ENCODE results near the gene REC114. TPM values are rescaled to one million over a fixed set of nuclear protein-coding genes. Genes with fewer than 3 reads are reported as not detected.
"Not testable (repeated sequence)": the region's sequence is repeated elsewhere in the genome, so short reads cannot be mapped to it uniquely, and the experiment has no call there.

REC114 gene
- total RNA-seq, 1 experiment from 2014 or later, result not detected

DNA sequence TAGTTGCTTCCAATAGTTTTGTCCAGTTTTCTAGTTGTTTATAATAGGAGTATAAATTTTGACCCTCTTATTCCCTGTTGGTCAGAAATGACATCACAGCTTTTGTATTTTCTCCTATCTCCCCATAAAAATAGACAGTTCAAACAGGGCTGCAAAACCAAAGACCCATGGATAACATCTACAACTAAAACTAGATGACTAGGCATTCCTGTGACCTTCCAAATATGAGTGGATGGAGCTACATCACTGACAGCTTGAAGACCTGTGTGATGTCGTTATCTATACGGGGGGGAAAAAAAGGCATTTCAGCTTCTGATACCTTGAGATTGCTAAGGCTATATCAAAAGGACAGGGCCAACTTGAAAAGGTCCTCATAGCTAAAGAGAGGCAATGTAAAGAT lies 84.6 kb downstream of the REC114 start:
- DNase-seq (ENCODE audit: low read depth), result no peak

DNA sequence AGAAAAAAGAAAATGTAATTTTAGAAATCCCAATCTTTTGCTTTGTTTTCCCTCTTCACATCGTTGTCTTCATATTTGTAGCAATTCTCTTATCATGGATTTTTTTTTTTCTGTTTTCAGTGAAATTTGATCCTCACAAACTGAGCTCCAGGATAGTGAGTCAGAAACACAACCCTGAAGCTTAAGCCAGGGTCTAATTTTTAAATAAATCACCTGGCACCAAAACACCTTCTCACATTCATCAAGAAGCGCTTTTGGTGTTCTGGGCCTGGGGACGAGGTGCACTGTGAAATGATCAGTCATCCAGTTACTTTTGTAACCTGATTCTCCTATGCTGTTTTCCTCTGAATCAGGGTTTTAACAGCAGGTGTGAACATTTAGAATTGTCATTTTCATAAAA lies 87.7 kb downstream of the REC114 start:
- DNase-seq (ENCODE audit: low read depth), result no peak

DNA sequence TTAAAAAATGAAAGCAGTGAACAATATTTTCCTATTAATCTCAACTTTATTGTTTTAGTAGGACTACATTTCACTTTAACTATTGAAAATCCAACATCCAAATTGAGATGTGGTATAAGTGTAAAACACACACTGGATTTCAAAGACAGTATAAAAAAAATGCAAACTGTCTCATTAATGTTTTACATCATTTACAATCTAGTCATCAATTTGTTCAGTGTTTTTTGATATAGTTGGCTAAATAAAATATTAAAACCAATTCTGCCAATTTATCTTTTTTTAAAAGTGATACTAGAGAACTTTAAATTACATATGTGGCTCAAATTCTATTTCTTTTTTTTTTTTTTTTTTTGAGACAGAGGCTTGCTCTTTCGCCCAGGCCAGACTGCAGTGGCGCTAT lies 95.2 kb downstream of the REC114 start:
- DNase-seq (ENCODE audit: low read depth), result no peak

DNA sequence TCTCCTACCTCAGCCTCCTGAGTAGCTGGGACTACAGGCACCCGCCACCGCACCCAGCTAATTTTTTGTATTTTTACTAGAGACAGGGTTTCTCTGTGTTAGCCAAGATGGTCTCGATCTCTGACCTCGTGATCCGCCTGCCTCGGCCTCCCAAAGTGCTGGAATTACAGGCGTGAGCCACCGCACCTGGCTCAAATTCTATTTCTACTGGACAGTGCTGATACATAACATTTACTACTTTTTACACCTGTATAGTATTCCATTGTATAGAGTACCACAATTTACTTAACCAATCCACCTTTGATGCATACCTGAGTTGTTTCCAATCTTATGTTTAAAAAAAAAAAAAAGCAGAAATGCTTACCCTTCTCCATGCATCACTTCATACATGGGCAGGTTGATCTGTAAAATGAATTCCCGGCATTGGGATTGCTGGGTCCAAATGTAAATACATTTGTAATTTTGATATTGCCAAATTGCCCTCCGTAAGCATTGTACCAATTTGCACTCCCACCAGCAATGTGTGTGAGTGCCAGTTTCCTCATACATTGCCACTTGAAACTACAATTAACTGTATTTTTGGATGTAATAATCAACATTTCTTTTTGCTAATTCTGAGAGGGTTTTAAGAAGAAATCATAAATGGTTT lies 95.7 kb downstream of the REC114 start:
- DNase-seq (ENCODE audit: low read depth), result no peak

DNA sequence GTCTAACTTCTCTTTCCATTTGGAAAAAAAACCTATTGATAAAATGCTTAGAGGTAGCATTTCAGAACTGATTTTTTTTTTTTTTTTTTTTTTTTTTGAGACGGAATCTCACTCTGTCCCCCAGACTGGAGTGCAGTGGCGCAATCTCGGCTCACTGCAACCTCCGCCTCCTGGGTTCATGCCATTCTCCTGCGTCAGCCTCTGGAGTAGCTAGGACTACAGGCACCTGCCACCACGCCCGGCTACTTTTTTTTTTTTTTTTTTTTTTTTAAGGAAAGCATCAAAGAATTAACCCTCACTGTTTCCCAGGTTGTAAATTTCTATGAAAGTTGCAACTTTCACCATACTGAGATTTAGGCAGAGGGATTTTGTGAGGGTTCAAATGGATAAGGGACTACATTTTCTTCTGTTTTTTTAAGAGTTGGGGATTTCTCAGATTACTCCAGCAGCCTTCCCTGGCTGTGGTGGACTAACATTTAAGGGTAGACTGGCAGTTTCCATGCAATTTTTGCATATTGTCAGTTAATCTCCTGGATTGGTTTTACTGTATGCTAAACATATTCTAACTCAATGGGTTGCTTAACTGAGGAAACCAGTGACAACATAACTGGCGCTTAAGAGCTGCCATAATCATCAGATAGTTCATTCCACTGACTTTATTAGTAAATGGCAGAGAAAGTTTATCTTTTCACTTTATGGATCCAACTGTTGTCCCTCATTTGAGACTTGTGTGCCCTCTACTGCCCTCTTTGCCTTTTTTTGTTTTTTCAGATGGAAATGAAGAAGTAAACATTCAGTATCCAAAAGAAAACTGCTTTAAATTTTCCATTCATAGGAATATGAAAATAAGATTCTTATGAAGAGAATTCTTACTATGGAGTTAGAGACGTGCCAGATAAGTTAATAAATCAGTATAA lies 96.5 kb downstream of the REC114 start:
- DNase-seq (ENCODE audit: low read depth), result peak; percentile 11

DNA sequence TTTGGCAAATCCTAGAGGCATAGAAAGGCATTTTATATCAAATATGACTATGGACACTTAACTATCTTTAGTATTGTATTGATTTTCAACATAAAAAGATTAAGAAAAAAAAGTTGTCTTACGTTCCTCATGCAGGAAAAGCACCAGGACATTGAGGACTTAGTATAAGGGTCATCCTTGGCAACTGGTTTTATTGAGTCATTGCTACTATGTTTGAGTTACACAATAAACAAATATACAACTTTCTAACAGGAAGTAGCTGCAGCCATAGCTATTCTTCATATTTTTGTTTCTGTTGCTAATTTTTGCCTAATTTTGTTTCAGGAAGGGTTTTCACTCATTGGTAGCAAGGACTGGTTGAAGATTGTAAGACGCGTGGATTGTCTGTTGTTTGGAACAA lies 97.2 kb downstream of the REC114 start:
- no peak for DNase-seq (ENCODE audit: low read depth)

DNA sequence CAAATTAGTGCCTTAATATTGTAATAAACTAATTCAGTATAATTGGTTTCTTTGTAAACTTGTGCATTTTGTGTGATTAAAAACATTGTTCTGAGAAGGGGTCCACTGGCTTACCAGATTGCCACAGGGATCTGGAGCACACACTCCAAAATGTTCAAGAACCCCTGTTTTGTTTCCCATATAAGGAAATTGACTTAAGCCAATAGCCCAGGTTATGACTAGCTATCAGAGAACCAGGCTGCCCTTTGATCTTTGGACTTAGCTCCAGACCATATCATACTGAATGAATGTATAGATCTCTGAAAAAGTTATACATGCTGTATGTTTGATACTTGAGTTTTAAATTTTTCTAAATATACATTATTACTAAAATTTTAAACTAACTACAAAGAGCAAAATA lies 98.5 kb downstream of the REC114 start:
- no peak for DNase-seq (ENCODE audit: low read depth)

DNA sequence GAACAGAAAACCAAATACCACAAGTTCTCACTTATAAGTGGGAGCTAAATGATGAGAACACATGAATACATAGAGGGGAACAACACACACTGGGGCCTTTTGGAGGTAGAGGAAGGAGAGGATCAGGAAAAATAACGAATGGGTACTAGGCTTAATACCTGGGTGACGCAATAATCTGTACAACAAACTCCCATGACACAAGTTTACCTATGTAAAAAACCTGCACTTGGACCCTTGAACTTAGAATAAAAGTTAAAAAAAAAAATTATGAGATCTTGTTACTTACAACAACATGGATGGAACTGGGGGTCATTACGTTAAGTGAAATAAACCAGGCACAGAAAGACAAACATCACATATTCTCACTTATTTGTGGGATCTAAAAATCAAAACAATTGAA lies 106.0 kb downstream of the REC114 start:
- not testable (repeated sequence) for DNase-seq (ENCODE audit: low read depth)

DNA sequence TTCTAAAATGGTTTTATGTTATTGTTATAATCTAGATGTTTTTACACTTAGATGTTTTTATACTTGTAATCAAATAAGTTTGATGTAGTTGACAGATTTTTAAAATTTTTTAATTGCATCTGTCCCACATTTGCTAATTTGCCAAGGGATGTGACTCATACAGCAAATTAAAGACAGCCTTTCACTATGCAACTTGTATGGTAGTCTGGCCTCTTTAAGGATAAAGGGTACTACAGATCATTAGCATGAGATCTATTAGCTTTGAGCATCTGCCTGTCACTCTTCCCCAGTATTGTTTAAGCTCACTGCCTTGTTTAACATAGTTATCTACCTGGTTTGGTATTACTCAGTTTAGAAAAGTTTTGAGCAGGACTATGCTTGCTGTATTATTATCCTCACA lies 107.2 kb downstream of the REC114 start:
- no peak for DNase-seq (ENCODE audit: low read depth)

DNA sequence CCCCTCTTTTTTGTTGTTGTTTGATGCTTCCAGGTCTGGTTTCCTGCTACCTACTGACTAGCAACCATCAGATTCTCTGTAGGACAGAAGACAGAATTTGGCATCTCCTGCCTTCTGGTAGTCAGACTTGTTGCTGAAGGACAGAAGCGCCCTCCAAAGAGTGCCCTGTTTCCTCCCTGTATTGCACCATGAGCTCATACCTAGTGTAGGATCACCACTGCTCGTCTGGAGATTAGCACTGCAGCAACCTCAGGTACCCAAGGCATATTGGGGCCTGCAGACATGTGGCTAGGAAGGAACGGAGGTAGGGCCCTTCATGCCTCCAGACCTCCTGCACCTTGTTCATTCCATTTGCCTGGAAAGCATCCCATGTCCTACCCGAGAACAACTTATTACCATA lies 112.1 kb downstream of the REC114 start:
- DNase-seq (ENCODE audit: low read depth), result no peak

DNA sequence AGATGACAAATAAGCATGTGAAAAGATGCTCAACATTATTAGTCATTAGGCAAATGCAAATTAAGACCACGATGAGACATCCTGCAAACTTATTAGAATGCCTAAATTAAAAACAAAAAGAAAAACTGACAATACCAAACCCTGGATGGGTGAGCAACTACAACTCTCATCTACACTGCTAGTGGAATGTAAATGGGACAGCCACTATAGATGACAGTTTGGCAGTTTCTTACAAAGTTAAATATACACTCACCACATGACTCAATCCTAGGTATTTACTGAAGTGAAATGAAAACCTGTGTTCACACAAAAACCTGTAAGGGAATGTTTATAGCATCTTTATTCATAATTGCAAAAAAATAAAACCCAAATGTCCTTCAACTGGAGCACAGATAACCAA lies 115.6 kb downstream of the REC114 start:
- DNase-seq (ENCODE audit: low read depth), result no peak

DNA sequence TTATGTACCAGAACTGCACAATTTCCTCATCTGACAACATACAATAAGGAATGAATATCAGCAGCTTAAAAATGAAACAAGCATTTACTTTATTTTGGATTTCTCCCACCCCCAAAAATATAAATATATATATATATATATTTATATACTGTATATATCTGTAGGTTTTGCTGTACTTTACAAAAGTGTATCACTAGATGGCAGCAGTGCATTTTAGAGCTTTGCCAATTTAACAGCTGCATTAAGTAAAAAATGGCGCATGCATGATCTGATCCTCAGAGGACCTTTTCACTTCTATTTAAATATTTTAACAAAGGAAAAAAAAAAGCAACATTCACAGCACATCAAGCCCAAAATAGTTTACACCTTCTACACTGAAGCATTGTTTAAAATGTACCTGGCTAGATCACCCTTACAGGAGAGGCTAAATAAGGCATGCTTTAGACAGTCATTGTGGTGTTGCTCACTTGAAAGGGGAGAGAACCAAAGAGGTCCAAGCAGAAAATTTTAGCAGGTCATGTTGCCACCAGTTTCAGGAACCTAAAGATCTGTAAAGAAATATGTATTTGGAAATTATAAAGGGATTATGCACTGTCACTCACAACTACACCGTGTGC lies 117.6 kb downstream of the REC114 start:
- DNase-seq (ENCODE audit: low read depth), result peak; percentile 40

DNA sequence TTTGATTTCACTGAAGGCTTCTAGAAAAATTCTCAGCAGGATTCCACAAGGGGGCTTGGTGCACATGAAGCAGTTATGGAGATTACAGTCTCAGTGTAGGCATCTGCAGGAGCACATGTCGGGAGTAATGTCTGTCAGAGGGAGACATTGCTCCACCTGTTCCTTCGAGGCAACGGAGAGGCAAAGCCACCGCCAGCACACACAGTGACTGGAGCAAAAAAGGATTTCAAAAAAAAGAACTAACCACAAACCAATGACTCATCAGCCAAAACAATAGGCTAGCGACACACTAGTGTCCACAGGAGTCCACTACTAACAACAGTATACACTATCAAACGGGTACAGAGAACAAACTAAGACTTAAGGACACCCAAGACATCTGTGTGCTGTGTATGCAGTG lies 121.3 kb downstream of the REC114 start:
- DNase-seq (ENCODE audit: low read depth), result peak; percentile 85

DNA sequence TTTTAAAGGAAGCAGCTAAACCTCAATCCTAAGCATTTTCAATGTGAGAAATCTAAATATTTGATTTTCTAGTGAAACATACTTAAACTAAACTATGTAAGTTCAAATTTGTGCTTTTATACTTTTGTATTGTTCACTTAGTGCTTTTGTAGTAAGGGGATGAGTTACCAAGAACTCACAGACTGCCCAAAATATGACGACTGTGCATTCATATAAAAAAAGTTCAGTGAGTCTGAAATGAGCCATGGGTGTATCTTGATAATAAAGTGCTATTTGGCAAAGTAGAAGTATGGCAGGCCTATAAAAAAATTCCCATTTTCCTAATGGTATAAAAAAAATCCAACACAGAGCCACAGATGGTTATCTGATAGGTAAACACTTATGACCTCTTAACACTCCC lies 124.1 kb downstream of the REC114 start:
- DNase-seq (ENCODE audit: low read depth), result no peak

DNA sequence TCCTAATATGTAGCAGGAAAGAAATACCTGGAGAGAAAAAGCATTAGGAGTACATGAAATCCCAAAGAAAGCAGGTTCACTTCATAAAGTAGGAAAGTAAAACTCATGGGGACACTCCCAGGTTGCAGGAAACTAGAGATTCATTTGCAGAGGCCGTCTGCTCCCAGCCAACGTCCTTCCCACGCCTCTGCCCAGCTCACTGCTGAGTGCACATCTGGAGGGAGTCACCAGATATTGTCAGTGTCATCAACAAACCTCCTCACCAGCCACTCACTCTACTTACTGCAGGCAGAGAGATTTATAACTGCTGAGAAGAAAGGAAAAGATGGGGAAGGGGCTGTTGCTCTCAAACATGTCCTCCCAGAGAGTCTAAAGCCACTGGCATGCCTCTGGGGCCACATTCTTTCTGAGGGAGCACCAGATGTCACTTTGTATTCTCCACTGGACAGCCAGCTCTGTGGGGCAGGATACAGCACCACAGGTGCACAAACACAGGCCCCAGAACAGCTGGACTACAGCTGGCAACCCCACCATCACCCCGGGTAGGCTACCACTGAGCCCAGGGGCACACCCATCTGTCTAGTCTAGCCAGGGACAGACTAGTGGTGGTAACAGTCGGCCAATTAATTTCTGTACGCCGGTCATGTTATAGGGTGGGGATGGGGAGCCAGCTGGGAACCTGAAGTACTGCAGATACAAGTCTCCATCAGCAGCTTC lies 125.8 kb downstream of the REC114 start:
- DNase-seq (ENCODE audit: low read depth), result no peak

DNA sequence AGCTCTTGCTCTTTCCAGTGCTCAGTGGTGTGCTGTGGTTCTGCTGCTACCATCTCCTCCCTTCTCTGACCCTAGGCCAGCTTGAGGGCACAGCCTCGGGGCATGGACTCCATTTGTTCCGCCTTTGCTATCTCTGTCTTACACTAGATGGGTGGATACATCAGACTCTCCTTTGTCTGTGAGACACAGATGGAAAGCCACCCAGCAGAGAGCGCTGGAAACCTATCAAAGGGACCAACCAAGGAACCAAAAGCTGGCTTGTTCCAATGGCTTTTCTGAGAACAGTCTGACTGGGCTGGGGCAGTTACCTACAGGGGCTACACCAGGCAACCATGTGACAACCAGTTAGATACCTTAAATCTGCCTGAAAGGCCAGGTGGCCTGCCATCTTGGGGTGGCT lies 126.4 kb downstream of the REC114 start:
- no peak for DNase-seq (ENCODE audit: low read depth)

DNA sequence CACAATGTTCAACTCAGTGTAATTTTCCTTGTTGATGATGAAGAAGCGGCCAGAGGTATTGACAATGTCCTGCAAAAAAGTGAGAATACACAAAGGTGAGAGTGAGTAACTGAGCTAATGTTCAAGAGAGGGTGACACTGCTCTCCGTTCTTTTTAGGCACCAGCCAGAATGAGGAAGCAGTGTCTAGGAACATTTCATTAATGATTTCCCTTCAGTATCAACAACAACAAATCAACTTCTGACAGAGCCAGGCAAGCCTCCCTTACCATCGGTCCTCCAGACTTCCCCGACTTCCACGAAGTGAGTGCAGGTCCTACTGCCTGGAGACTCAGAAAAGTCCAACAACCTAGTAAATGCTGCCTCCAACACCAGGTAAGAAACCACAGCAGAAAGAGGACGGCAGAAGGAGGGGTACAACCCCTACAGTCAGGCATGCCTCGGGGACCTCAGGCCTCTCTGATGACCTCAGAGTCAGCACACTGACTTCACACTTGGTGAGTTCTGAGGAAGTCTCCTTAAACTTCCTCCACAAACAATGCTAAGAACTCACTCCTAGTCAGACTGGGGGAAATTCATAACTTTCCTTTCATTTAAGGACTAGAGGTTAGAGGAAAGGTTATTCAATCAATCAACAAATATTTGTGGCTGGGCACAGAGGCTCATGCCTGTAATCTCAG lies 127.5 kb downstream of the REC114 start:
- DNase-seq (ENCODE audit: low read depth), result no peak

DNA sequence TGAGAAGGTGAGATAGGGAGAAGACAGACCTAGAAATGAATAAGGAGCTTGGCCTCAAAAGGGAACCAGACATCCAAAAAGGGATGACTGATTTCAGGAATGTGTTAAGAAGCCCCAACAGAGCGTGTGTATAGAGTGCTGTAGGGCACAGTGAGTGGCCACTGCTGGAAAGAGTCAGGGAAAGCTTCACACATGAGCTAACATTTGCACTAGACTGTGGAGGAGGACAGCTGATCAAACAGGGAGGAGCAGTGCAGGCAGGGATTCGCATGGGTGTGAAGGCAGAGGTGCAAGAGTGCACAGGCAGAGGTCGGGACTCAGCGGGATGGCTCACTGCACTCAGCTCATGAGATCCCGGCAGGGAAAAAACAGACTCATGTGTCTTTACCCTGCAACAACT lies 128.4 kb downstream of the REC114 start:
- no peak for DNase-seq (ENCODE audit: low read depth)

DNA sequence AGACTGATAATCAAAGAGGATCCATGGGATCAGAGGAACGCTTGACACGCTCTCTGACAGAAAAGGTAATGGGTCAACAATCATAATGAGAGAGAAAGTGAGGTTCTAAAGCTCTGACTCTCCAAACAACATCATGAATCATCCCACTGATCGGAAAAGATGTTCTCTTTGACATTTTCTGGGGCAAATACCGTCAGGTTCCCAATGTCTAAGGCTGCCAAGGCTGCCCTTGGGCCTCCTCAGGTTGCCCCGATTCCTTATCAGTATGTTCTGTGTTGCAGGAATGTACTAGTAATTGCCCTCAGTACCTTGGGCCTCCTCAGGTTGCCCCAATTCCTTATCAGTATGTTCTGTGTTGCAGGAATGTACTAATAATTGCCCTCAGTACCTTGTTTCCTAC lies 129.3 kb downstream of the REC114 start:
- DNase-seq (ENCODE audit: low read depth), result no peak

DNA sequence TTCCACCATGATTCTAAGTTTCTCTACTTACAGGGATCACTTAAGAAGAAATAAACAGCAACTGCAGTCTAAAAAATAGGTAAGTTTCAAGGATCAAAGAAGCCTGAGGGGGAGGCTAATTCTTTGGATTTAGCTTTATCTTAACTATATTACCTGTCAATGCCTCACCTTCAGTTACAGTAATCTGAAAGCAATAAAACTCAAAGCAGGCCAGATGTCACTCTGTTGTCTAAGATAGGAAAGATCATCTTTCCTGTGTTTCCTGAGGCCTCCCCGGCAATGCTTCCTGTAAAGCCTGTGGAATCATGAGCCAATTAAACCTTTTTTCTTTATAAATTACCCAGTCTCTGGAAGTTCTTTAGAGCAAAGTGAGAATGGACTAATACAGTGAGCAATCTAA lies 130.1 kb downstream of the REC114 start:
- no peak for DNase-seq (ENCODE audit: low read depth)

DNA sequence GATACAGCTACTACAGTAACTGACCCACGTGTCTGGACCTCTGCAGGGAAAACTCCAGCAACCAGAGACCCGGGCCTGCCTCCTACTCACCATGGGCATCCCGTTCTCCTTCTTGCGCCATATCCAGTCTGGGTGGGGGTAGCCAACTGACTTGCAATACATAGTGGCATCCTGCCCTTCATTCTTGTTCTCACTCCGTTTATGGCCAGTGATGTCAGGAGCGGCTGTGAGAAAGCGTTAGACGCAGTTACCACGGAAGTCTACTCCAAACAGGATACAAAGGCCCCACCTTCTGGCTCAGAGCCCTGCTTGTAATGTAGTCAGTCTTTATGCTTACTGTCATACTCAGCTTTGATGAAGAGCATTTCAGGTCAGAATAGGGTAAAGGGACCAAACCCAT lies 130.6 kb downstream of the REC114 start:
- no peak for DNase-seq (ENCODE audit: low read depth)

Measured in M059J (cell line).